H9 (cell line): ENCODE measurements around the gene PRUNE2. TPM values are rescaled to one million over a fixed set of nuclear protein-coding genes. Genes with fewer than 3 reads are reported as not detected.

Source experiments
- DNase-seq: peaks from one replicate; pipeline ENCODE4 v3.0.0-alpha.2; 2017
- H2AFZ ChIP-seq: one replicate; pipeline ENCODE4 v1.6.1; 2013; ENCODE audit warnings: mild to moderate bottlenecking, low read length, control low read depth, moderate library complexity
- H2AK5ac ChIP-seq: 2 replicates; pipeline ENCODE4 v1.6.1; 2013; ENCODE audit warnings: low read length, control low read depth, mixed read lengths; ENCODE audit not compliant: insufficient read length
- H2BK120ac ChIP-seq: one replicate; pipeline ENCODE4 v1.6.1; 2013; ENCODE audit warnings: low read depth, mild to moderate bottlenecking, low read length, control low read depth, inconsistent platforms; ENCODE audit not compliant: poor library complexity, severe bottlenecking
- H2BK12ac ChIP-seq: 2 replicates; pipeline ENCODE4 v1.6.1; 2013; ENCODE audit warnings: low read length, control low read depth, mixed read lengths, low read depth; ENCODE audit not compliant: insufficient read length
- H2BK15ac ChIP-seq: 2 replicates; pipeline ENCODE4 v1.6.1; 2013; ENCODE audit warnings: low read depth, low read length, control low read depth
- H2BK20ac ChIP-seq: one replicate; pipeline ENCODE4 v1.6.1; 2013; ENCODE audit warnings: low read depth, mild to moderate bottlenecking, low read length, control low read depth, inconsistent platforms; ENCODE audit not compliant: poor library complexity, severe bottlenecking
- H2BK5ac ChIP-seq: 2 replicates; pipeline ENCODE4 v1.6.1; 2013; ENCODE audit warnings: low read length, control low read depth, mixed read lengths; ENCODE audit not compliant: insufficient read length
- H3K14ac ChIP-seq: 2 replicates; pipeline ENCODE4 v1.6.1; 2013; ENCODE audit warnings: low read length, control low read depth; ENCODE audit not compliant: insufficient read depth
- H3K18ac ChIP-seq: 2 replicates; pipeline ENCODE4 v1.6.1; 2013; ENCODE audit warnings: low read depth, mild to moderate bottlenecking, mixed read lengths, low read length, control low read depth; ENCODE audit not compliant: insufficient read length
- H3K23ac ChIP-seq: 2 replicates; pipeline ENCODE4 v1.6.1; 2013; ENCODE audit warnings: low read length, control low read depth, mixed read lengths, low read depth; ENCODE audit not compliant: insufficient read length
- H3K23me2 ChIP-seq: 2 replicates; pipeline ENCODE4 v1.6.1; 2013; ENCODE audit warnings: low read depth, mild to moderate bottlenecking, mixed read lengths, low read length, control low read depth; ENCODE audit not compliant: insufficient read length, poor library complexity, severe bottlenecking
- H3K27ac ChIP-seq: 2 replicates; pipeline ENCODE4 v1.5.1; 2013; ENCODE audit warnings: low read length, control low read depth, mixed read lengths, low read depth; ENCODE audit not compliant: insufficient read length
- H3K27me3 ChIP-seq: 2 replicates; pipeline ENCODE4 v1.6.1; 2013; ENCODE audit warnings: low read length, control low read depth, inconsistent platforms; ENCODE audit not compliant: insufficient read depth
- H3K4ac ChIP-seq: 2 replicates; pipeline ENCODE4 v1.6.1; 2013; ENCODE audit warnings: low read depth, mild to moderate bottlenecking, control low read depth, inconsistent platforms, low read length, moderate library complexity
- H3K4me1 ChIP-seq: 2 replicates; pipeline ENCODE4 v1.6.1; 2013; ENCODE audit warnings: low read length, control low read depth, inconsistent platforms; ENCODE audit not compliant: insufficient read depth
- H3K4me2 ChIP-seq: 2 replicates; pipeline ENCODE4 v1.6.1; 2013; ENCODE audit warnings: low read length, control low read depth, mixed read lengths; ENCODE audit not compliant: insufficient read length, insufficient read depth
- H3K56ac ChIP-seq: 2 replicates; pipeline ENCODE4 v1.6.1; 2013; ENCODE audit warnings: low read depth, mild to moderate bottlenecking, mixed read lengths, low read length, control low read depth; ENCODE audit not compliant: insufficient read length
- H3K79me1 ChIP-seq: 2 replicates; pipeline ENCODE4 v1.6.1; 2013; ENCODE audit warnings: low read depth, mild to moderate bottlenecking, moderate library complexity, low read length, control low read depth, inconsistent platforms; ENCODE audit not compliant: insufficient read depth, poor library complexity, severe bottlenecking
- H3K79me2 ChIP-seq: 2 replicates; pipeline ENCODE4 v1.6.1; 2013; ENCODE audit warnings: low read length, control low read depth, inconsistent platforms; ENCODE audit not compliant: insufficient read depth
- H3K9ac ChIP-seq: 2 replicates; pipeline ENCODE4 v1.6.1; 2013; ENCODE audit warnings: low read length, control low read depth, mixed read lengths; ENCODE audit not compliant: insufficient read length; ENCODE audit errors: extremely low read depth
- H3K9me3 ChIP-seq: one replicate; pipeline ENCODE4 v1.6.1; 2013; ENCODE audit warnings: low read depth, low read length, inconsistent platforms; ENCODE audit not compliant: control insufficient read depth
- H3T11ph ChIP-seq: one replicate; pipeline ENCODE4 v1.6.1; 2013; ENCODE audit warnings: mild to moderate bottlenecking, low read length, control low read depth, inconsistent platforms
- H4K20me1 ChIP-seq: one replicate; pipeline ENCODE4 v1.6.1; 2013; ENCODE audit not compliant: control insufficient read depth, insufficient read length, insufficient read depth
- H4K5ac ChIP-seq: 2 replicates; pipeline ENCODE4 v1.6.1; 2013; ENCODE audit warnings: low read depth, mild to moderate bottlenecking, mixed read lengths, low read length, control low read depth; ENCODE audit not compliant: insufficient read length
- H4K8ac ChIP-seq: replicated peaks from 2 replicates; pipeline ENCODE4 v1.6.1; 2013; ENCODE audit warnings: low read length, control low read depth, mixed read lengths, low read depth; ENCODE audit not compliant: insufficient read length
- H4K91ac ChIP-seq: 2 replicates; pipeline ENCODE4 v1.6.1; 2013; ENCODE audit warnings: low read depth, mild to moderate bottlenecking, moderate library complexity, mixed read lengths, low read length, control low read depth; ENCODE audit not compliant: insufficient read length
- H3K27ac Mint-ChIP-seq, 3 experiments: 2 replicates in 2 of 3; 3 replicates in 1 of 3; pipeline ENCODE4 v1.8.0; 2020 to 2021; ENCODE audit warnings: mixed read lengths in 3 of 3, mild to moderate bottlenecking in 1 of 3, moderate library complexity in 1 of 3
- H3K27me3 Mint-ChIP-seq: 2 replicates; pipeline ENCODE4 v1.8.0; 2021; ENCODE audit warnings: low read depth, mild to moderate bottlenecking, moderate library complexity, mixed read lengths
- H3K36me3 Mint-ChIP-seq, 3 experiments: 2 replicates in 2 of 3; 3 replicates in 1 of 3; pipeline ENCODE4 v1.8.0; 2020 to 2021; ENCODE audit warnings: low read depth in 3 of 3, mixed read lengths in 3 of 3; ENCODE audit not compliant: insufficient read depth in 1 of 3
- H3K4me1 Mint-ChIP-seq, 2 experiments: 2 replicates each; pipeline ENCODE4 v1.8.0; 2020; ENCODE audit warnings: mixed read lengths in 2 of 2
- H3K4me3 Mint-ChIP-seq, 2 experiments: 2 replicates in 1 of 2; 3 replicates in 1 of 2; pipeline ENCODE4 v1.8.0; 2020 to 2021; ENCODE audit warnings: mild to moderate bottlenecking in 2 of 2, mixed read lengths in 2 of 2, moderate library complexity in 1 of 2
- H3K9me3 Mint-ChIP-seq, 2 experiments: 2 replicates in 1 of 2; 3 replicates in 1 of 2; pipeline ENCODE4 v1.8.0; 2020; ENCODE audit warnings: mild to moderate bottlenecking in 2 of 2, mixed read lengths in 2 of 2, moderate library complexity in 1 of 2
- WGBS: extraction: QIAGEN DNeasy Blood & Tissue Kit; methylation state at CpG from one replicate; pipeline ENCODE4 v1.1.7; 2013; ENCODE audit warnings: missing lambda C conversion rate, low lambda C conversion rate, mixed read lengths; ENCODE audit not compliant: insufficient read length; ENCODE audit errors: extremely low coverage; 5-methylcytosine and 5-hydroxymethylcytosine counted together
- total RNA-seq: library from RNA; stranded (reverse); gene quantifications from 2 replicates; pipeline ENCODE4 v1.2.1, GENCODE V29; 2021
- TF ChIP-seq, protein P1 (sequence below): fragments of 200-600 bp; sonication (generic); conservative IDR thresholded peaks from 3 replicates; pipeline ENCODE4 v1.8.0; 2021; ENCODE audit warnings: antibody characterized with exemption, mild to moderate bottlenecking

PRUNE2 gene
- total RNA-seq, 1 experiment from 2014 or later: 12.1 TPM

DNA sequence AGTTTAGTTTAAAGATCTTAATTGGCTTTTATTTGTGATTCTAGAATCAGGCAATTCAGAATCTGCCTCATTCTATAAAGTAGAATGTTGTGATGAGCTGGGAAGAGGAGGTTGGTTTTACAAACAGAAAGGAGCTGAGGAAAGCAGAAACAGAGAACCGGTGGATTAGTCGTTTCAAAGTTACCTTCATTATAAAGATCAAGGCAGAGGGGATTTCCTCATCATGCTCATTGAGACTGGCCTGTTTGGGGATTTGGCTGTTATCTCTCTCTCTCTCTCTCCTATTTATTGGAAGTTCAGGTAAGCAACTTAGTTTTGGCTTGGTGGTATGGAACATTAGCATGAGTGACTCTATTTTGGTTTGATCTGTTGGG is 313.0 kb downstream of the PRUNE2 start:
- Histone ChIP-seq H3K9ac (no peak overlapping the region), H3T11ph (no peak overlapping the region), H2BK120ac (no peak overlapping the region), H2BK12ac (no peak overlapping the region), H3K9me3 (no peaks in the 10 kb centered on the region), H3K4me1 (peaks cover 9% of the 10 kb centered on the region; the same call in 1 of the 2 replicates), H2BK15ac (no peak overlapping the region), H3K56ac (no peak overlapping the region), H3K23ac (no peak overlapping the region), H3K4me2 (no peak overlapping the region), H3K23me2 (no peaks in the 10 kb centered on the region), H4K8ac (no peak overlapping the region), H3K27me3 (no peaks in the 10 kb centered on the region), H3K79me2 (no peaks in the 10 kb centered on the region), H3K4ac (no peak overlapping the region), H2BK20ac (no peak overlapping the region), H2BK5ac (no peak overlapping the region), H3K79me1 (no peaks in the 10 kb centered on the region), H2AFZ (no peak overlapping the region), H2AK5ac (no peak overlapping the region), H3K18ac (no peak overlapping the region), H4K5ac (no peak overlapping the region), H4K91ac (no peak overlapping the region), H3K14ac (no peak overlapping the region), H3K27ac (no peak overlapping the region), H4K20me1 (no peaks in the 10 kb centered on the region)
- Mint-ChIP-seq H3K4me3 (peak overlapping the region; percentile 31 to 54), H3K4me1 (peaks cover 45 to 55% of the 10 kb centered on the region in 2 experiments), H3K27ac (peak overlapping the region; percentile 23 to 97 (median 38); a peak in 6 of 7 replicates), H3K27me3 (peaks cover 4% of the 10 kb centered on the region), H3K36me3 (no peaks in the 10 kb centered on the region; a peak in 1 of 7 replicates), H3K9me3 (no peaks in the 10 kb centered on the region; a peak in 1 of 5 replicates)
- TF ChIP-seq, protein P1, sequence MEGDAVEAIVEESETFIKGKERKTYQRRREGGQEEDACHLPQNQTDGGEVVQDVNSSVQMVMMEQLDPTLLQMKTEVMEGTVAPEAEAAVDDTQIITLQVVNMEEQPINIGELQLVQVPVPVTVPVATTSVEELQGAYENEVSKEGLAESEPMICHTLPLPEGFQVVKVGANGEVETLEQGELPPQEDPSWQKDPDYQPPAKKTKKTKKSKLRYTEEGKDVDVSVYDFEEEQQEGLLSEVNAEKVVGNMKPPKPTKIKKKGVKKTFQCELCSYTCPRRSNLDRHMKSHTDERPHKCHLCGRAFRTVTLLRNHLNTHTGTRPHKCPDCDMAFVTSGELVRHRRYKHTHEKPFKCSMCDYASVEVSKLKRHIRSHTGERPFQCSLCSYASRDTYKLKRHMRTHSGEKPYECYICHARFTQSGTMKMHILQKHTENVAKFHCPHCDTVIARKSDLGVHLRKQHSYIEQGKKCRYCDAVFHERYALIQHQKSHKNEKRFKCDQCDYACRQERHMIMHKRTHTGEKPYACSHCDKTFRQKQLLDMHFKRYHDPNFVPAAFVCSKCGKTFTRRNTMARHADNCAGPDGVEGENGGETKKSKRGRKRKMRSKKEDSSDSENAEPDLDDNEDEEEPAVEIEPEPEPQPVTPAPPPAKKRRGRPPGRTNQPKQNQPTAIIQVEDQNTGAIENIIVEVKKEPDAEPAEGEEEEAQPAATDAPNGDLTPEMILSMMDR: no peak
- no peak for DNase-seq
- WGBS: no CpG with 5 or more reads among the region's 2 CpGs
